ENCODE results near the gene RPRD1A.
"Not testable (repeated sequence)": the region's sequence is repeated elsewhere in the genome, so short reads cannot be mapped to it uniquely, and the experiment has no call there.

Gene RPRD1A

GRCh38 chr18:35967866-35968265, 99.5 kb downstream of the RPRD1A start:
- DNase-seq: not testable (repeated sequence)

- DNase-seq: no peak
These were observed 103.0 kb downstream of the RPRD1A start for GRCh38 chr18:35964319-35964718.

- no peak for DNase-seq
These were observed 105.0 kb downstream of the RPRD1A start for GRCh38 chr18:35962320-35962719.

- DNase-seq: no peak
These were observed 111.1 kb downstream of the RPRD1A start for GRCh38 chr18:35956226-35956625.

GRCh38 chr18:35953688-35954087, 113.7 kb downstream of the RPRD1A start:
- no peak for DNase-seq

GRCh38 chr18:35950628-35950982, 116.8 kb downstream of the RPRD1A start:
- DNase-seq: no peak

- DNase-seq: peak; percentile 63
These were observed 117.3 kb downstream of the RPRD1A start for GRCh38 chr18:35949903-35950627.

GRCh38 chr18:35949090-35949489, 118.3 kb downstream of the RPRD1A start:
- DNase-seq: no peak

- DNase-seq: no peak
These were observed 119.3 kb downstream of the RPRD1A start for GRCh38 chr18:35948080-35948479.

- no peak for DNase-seq
These were observed 124.7 kb downstream of the RPRD1A start for GRCh38 chr18:35942661-35943060.

GRCh38 chr18:35942133-35942532, 125.2 kb downstream of the RPRD1A start:
- no peak for DNase-seq

- no peak for DNase-seq
These were observed 126.1 kb downstream of the RPRD1A start for GRCh38 chr18:35941299-35941698.
